PC-9 (cell line): Measurements from ENCODE around the gene SSH3.

Experiments used
- EZH2 ChIP-seq: fragments of 200-600 bp; sonication (generic); IDR thresholded peaks from 2 replicates; pipeline ENCODE4 v1.8.0; 2017; ENCODE audit warnings: antibody characterized with exemption, low read depth
- TF ChIP-seq, protein P1 (sequence below): fragments of 200-600 bp; sonication (generic); conservative IDR thresholded peaks from 2 replicates; pipeline ENCODE4 v1.6.1; 2017; ENCODE audit warnings: mixed run types, antibody characterized with exemption, mild to moderate bottlenecking, moderate library complexity

DNA sequence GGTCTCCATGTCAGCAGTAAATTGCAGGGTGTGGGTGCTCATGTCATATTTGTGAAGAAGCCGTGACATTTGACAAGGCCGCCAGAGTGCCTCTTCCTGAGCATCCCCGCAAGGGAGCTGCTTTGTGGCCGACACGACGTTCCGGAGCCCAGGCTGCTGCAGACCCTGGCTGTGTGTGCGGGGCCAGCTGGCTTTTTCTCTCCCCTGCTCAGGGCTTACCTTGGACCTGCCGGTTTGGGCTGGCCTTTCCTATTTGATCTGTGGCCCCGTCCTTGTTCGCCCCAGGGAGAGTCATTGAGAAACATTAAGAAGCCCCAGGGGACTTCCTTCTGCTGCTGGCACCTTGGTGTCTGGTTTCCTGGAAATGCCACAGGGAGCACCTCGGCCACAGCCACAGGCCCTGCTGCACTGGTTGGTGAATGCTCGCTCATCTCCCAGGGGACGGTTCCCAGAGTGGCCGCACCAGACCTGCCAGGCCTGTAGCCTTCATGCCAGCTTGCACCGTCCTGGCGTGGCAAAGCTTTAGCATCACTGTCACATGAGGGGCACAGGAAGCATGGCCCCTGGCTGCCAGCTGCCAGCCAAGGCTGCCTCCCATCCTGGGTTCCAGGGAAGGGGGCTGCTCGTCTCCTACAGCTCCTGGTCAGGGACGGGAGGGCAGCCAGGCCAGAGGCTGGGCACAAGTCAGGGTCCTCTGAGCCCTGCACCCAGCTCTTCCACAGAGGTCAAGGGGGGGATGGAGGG lies 31.6 kb upstream of the SSH3 start:
- TF ChIP-seq, protein P1, sequence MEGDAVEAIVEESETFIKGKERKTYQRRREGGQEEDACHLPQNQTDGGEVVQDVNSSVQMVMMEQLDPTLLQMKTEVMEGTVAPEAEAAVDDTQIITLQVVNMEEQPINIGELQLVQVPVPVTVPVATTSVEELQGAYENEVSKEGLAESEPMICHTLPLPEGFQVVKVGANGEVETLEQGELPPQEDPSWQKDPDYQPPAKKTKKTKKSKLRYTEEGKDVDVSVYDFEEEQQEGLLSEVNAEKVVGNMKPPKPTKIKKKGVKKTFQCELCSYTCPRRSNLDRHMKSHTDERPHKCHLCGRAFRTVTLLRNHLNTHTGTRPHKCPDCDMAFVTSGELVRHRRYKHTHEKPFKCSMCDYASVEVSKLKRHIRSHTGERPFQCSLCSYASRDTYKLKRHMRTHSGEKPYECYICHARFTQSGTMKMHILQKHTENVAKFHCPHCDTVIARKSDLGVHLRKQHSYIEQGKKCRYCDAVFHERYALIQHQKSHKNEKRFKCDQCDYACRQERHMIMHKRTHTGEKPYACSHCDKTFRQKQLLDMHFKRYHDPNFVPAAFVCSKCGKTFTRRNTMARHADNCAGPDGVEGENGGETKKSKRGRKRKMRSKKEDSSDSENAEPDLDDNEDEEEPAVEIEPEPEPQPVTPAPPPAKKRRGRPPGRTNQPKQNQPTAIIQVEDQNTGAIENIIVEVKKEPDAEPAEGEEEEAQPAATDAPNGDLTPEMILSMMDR, result no peak
- TF ChIP-seq EZH2, result no peak
